ENCODE results near the gene HS3ST3A1. TPM values are rescaled to one million over a fixed set of nuclear protein-coding genes. Genes with fewer than 3 reads are reported as not detected.

The HS3ST3A1 gene
- total RNA-seq, 1 donor from 2014 or later = 14.7 TPM

GRCh38 chr17:13598353-13599167 is 3.2 kb downstream of the HS3ST3A1 start:
- H3K36me3 Mint-ChIP-seq (ENCODE audit: low read depth) = peaks cover 2% of the 10 kb centered on the region
- H3K27me3 Mint-ChIP-seq (ENCODE audit: low read depth) = no peaks in the 10 kb centered on the region
- no peak for TF ChIP-seq CTCF (conservative IDR thresholded peaks at IDR 0.05)
- DNase-seq (ENCODE audit: low read depth, low spot score) = no peak
- H3K9me3 Mint-ChIP-seq = no peaks in the 10 kb centered on the region
- peak overlapping the region; percentile 79 for H3K27ac Mint-ChIP-seq (ENCODE audit: unreplicated experiment)
- peaks cover 77% of the 10 kb centered on the region for H3K4me1 Mint-ChIP-seq
- peak overlapping the region; percentile 92 for H3K4me3 Mint-ChIP-seq

- H3K36me3 Mint-ChIP-seq (ENCODE audit: low read depth) = peaks cover 2% of the 10 kb centered on the region
- no peak overlapping the region for H3K27ac Mint-ChIP-seq (ENCODE audit: unreplicated experiment)
- TF ChIP-seq CTCF (conservative IDR thresholded peaks at IDR 0.05) = peak; percentile 79
- H3K4me3 Mint-ChIP-seq = peak overlapping the region; percentile 92
- no peaks in the 10 kb centered on the region for H3K9me3 Mint-ChIP-seq
- DNase-seq (ENCODE audit: low read depth, low spot score) = peak; percentile 14
- peaks cover 77% of the 10 kb centered on the region for H3K4me1 Mint-ChIP-seq
- no peaks in the 10 kb centered on the region for H3K27me3 Mint-ChIP-seq (ENCODE audit: low read depth)
These were observed 3.9 kb downstream of the HS3ST3A1 start for GRCh38 chr17:13597723-13598347.

- no peaks in the 10 kb centered on the region for H3K9me3 Mint-ChIP-seq
- no peaks in the 10 kb centered on the region for H3K27me3 Mint-ChIP-seq (ENCODE audit: low read depth)
- H3K36me3 Mint-ChIP-seq (ENCODE audit: low read depth) = peaks cover 2% of the 10 kb centered on the region
- DNase-seq (ENCODE audit: low read depth, low spot score) = no peak
- no peak for TF ChIP-seq CTCF (conservative IDR thresholded peaks at IDR 0.05)
- H3K27ac Mint-ChIP-seq (ENCODE audit: unreplicated experiment) = peak overlapping the region; percentile 31
- peaks cover 78% of the 10 kb centered on the region for H3K4me1 Mint-ChIP-seq
- peak overlapping the region; percentile 48 for H3K4me3 Mint-ChIP-seq
These were observed 5.3 kb downstream of the HS3ST3A1 start for GRCh38 chr17:13596241-13596923.

GRCh38 chr17:13595599-13595899 is 6.2 kb downstream of the HS3ST3A1 start:
- Mint-ChIP-seq H3K4me1 (peaks cover 79% of the 10 kb centered on the region), H3K27ac (ENCODE audit: unreplicated experiment) (no peak overlapping the region), H3K9me3 (no peaks in the 10 kb centered on the region), H3K27me3 (ENCODE audit: low read depth) (no peaks in the 10 kb centered on the region), H3K4me3 (no peak overlapping the region), H3K36me3 (ENCODE audit: low read depth) (peaks cover 2% of the 10 kb centered on the region)
- TF ChIP-seq CTCF (conservative IDR thresholded peaks at IDR 0.05) = no peak
- no peak for DNase-seq (ENCODE audit: low read depth, low spot score)

- H3K36me3 Mint-ChIP-seq (ENCODE audit: low read depth) = peaks cover 2% of the 10 kb centered on the region
- H3K9me3 Mint-ChIP-seq = no peaks in the 10 kb centered on the region
- no peaks in the 10 kb centered on the region for H3K27me3 Mint-ChIP-seq (ENCODE audit: low read depth)
- H3K27ac Mint-ChIP-seq (ENCODE audit: unreplicated experiment) = no peak overlapping the region
- peak; percentile 93 for DNase-seq (ENCODE audit: low read depth, low spot score)
- peak; percentile 94 for TF ChIP-seq CTCF (conservative IDR thresholded peaks at IDR 0.05)
- peak overlapping the region; percentile 75 for H3K4me3 Mint-ChIP-seq
- H3K4me1 Mint-ChIP-seq = peaks cover 81% of the 10 kb centered on the region
These were observed 6.7 kb downstream of the HS3ST3A1 start for GRCh38 chr17:13594762-13595598.

Measured in neural crest cell (in vitro differentiated cells).